Cortex of kidney (tissue), 1 donor: ENCODE data around the gene ADD1.
"Not testable (repeated sequence)": the region's sequence is repeated elsewhere in the genome, so short reads cannot be mapped to it uniquely, and the experiment has no call there.

ENCODE experiments used
- DNase-seq: peaks from one replicate; lab custom pipeline; 2025; lab: John Stamatoyannopoulos, UW

ADD1 gene

GRCh38 chr4:2944586-2945526 is 101.2 kb downstream of the ADD1 start:
- DNase-seq, result no peak

- DNase-seq, result not testable (repeated sequence)
Observed at GRCh38 chr4:2945619-2946604, 102.3 kb downstream of the ADD1 start.

- DNase-seq, result no peak
Observed at GRCh38 chr4:2946812-2947600, 103.4 kb downstream of the ADD1 start.

- no peak for DNase-seq
Observed at GRCh38 chr4:2947926-2948325, 104.3 kb downstream of the ADD1 start.

- DNase-seq, result no peak
Observed at GRCh38 chr4:2948895-2949781, 105.5 kb downstream of the ADD1 start.

- no peak for DNase-seq
Observed at GRCh38 chr4:2949782-2950125, 106.1 kb downstream of the ADD1 start.

GRCh38 chr4:2950221-2950989 is 106.8 kb downstream of the ADD1 start:
- no peak for DNase-seq

- no peak for DNase-seq
Observed at GRCh38 chr4:2953496-2953895, 109.9 kb downstream of the ADD1 start.

GRCh38 chr4:2954358-2955185 is 110.9 kb downstream of the ADD1 start:
- no peak for DNase-seq

- DNase-seq, result not testable (repeated sequence)
Observed at GRCh38 chr4:2955186-2956044, 111.8 kb downstream of the ADD1 start.

- no peak for DNase-seq
Observed at GRCh38 chr4:2958446-2958845, 114.8 kb downstream of the ADD1 start.

- not testable (repeated sequence) for DNase-seq
Observed at GRCh38 chr4:2960450-2960849, 116.8 kb downstream of the ADD1 start.

GRCh38 chr4:2961421-2961810 is 117.8 kb downstream of the ADD1 start:
- DNase-seq, result no peak

GRCh38 chr4:2961811-2962441 is 118.3 kb downstream of the ADD1 start:
- DNase-seq, result no peak

- no peak for DNase-seq
Observed at GRCh38 chr4:2962614-2963174, 119.0 kb downstream of the ADD1 start.

GRCh38 chr4:2963175-2963965 is 119.7 kb downstream of the ADD1 start, which contains the start of the genes GRK4 and NOP14:
Gene GRK4, plus strand, starts transcription at chr4:2963571. Its CDS starts 500 bp downstream, at chr4:2964071.
Gene NOP14, minus strand, starts transcription at chr4:2963406. Its CDS starts 87 bp downstream, at chr4:2963319.
- no peak for DNase-seq
